Ovary (tissue), 10 donors: ENCODE results near the gene CAMTA1. TPM values are rescaled to one million over a fixed set of nuclear protein-coding genes. Genes with fewer than 3 reads are reported as not detected.
"Not testable (repeated sequence)": the region's sequence is repeated elsewhere in the genome, so short reads cannot be mapped to it uniquely, and the experiment has no call there.

ENCODE experiments used
- DNase-seq, 5 donors: peaks; one replicate each; pipeline ENCODE4 v3.0.0-alpha.2; 2019 to 2020
- H3K27ac ChIP-seq, 2 donors: fragments of 200-600 bp; one replicate each; pipeline versions ENCODE4 v1.5.1 to v1.8.0; 2019 to 2022
- H3K27me3 ChIP-seq: fragments of 200-600 bp; one replicate; pipeline ENCODE4 v1.8.0; 2022
- H3K36me3 ChIP-seq: fragments of 200-600 bp; sonication (generic); one replicate; pipeline ENCODE4 v1.5.1; 2019
- H3K4me1 ChIP-seq: one replicate; pipeline ENCODE4 v1.8.1; 2013; ENCODE audit warnings: mild to moderate bottlenecking, moderate library complexity; ENCODE audit not compliant: insufficient read depth
- H3K4me3 ChIP-seq: fragments of 200-600 bp; sonication (generic); one replicate; pipeline ENCODE4 v1.5.1; 2017
- H3K9me3 ChIP-seq, 2 donors: fragments of 200-600 bp in 1 of 2; sonication (generic) in 1 of 2; one replicate each; pipeline versions ENCODE4 v1.5.1 to v1.8.1; 2013 to 2019; ENCODE audit warnings: mild to moderate bottlenecking in 1 of 2, moderate library complexity in 1 of 2
- EP300 ChIP-seq: sonication (generic); formaldehyde crosslinking; IDR thresholded peaks from one replicate; pipeline ENCODE4 v1.6.1; 2017; ENCODE audit warnings: antibody characterized with exemption
- POLR2A ChIP-seq: fragments of 450-650 bp; IDR thresholded peaks from one replicate; pipeline ENCODE4 v1.6.1; 2017; ENCODE audit warnings: antibody characterized with exemption, mild to moderate bottlenecking, moderate library complexity
- WGBS, 3 donors: extraction: QIAGEN DNeasy Blood & Tissue Kit in 1 of 3; methylation state at CpG; one replicate each; pipeline versions ENCODE4 v1.1.5 to v1.1.7; 2013 to 2017; 5-methylcytosine and 5-hydroxymethylcytosine counted together
- intact Hi-C, 4 donors: fragments of 100-400 bp; cut with DNase I; formaldehyde crosslinking; loops; one replicate each; pipeline versions ENCODE4 v1.11.0 to v1.15.1; 2022 to 2023
- long read RNA-seq, 3 donors: library from polyadenylated mRNA in 2 of 3; unstranded in 2 of 3; transcript quantifications; one replicate each; pipeline ENCODE4 v2.0.0 and lab custom pipeline, GENCODE V29; 2021 to 2026
- polyA plus RNA-seq, 2 donors: library from polyadenylated mRNA; stranded (reverse); fragments of 200-250 nt in 1 of 2; fragments of 350-450 nt in 1 of 2; fragmentation: Illumina TruSeq in 1 of 2; extraction: RNeasy Lipid Tissue Mini Kit (QIAGEN cat#74804) in 1 of 2; gene quantifications; one replicate each; pipeline ENCODE4 v1.2.3, GENCODE V29; 2013 to 2014
- total RNA-seq, 7 donors: library from RNA; depleted of rRNA in 2 of 7; stranded (reverse); fragments of >200 nt in 2 of 7; fragmentation: NEBNext Ultra II Directional in 3 of 7; extraction: Animal tissue kit (Norgen Biotek cat#: 25700) in 3 of 7; gene quantifications; one replicate each; pipeline versions ENCODE4 v1.1.0 to v1.2.4, GENCODE V29; 2016 to 2023
- TF ChIP-seq, protein P1 (sequence below), 3 donors: fragments of 450-650 bp in 2 of 3; fragments of 200-600 bp in 1 of 3; IDR thresholded peaks; one replicate each; pipeline versions ENCODE4 v1.5.1 to v1.8.0; 2016 to 2022; ENCODE audit warnings: antibody characterized with exemption in 3 of 3, mild to moderate bottlenecking in 1 of 3
- donor health status: DM: no; HTN: no; CAD: no; lungs with moderate emphysema.
- donor health status: DM: no; HTN: no; CAD: no.
- donor health status: Bipolar disorder and iron deficiency.
- donor health status: DM: yes; HTN: yes; CAD: no.
- donor health status: DM: no; HTN: no; CAD: no.
- donor health status: DM: yes; HTN: yes; CAD: no.

The CAMTA1 gene, protein sequence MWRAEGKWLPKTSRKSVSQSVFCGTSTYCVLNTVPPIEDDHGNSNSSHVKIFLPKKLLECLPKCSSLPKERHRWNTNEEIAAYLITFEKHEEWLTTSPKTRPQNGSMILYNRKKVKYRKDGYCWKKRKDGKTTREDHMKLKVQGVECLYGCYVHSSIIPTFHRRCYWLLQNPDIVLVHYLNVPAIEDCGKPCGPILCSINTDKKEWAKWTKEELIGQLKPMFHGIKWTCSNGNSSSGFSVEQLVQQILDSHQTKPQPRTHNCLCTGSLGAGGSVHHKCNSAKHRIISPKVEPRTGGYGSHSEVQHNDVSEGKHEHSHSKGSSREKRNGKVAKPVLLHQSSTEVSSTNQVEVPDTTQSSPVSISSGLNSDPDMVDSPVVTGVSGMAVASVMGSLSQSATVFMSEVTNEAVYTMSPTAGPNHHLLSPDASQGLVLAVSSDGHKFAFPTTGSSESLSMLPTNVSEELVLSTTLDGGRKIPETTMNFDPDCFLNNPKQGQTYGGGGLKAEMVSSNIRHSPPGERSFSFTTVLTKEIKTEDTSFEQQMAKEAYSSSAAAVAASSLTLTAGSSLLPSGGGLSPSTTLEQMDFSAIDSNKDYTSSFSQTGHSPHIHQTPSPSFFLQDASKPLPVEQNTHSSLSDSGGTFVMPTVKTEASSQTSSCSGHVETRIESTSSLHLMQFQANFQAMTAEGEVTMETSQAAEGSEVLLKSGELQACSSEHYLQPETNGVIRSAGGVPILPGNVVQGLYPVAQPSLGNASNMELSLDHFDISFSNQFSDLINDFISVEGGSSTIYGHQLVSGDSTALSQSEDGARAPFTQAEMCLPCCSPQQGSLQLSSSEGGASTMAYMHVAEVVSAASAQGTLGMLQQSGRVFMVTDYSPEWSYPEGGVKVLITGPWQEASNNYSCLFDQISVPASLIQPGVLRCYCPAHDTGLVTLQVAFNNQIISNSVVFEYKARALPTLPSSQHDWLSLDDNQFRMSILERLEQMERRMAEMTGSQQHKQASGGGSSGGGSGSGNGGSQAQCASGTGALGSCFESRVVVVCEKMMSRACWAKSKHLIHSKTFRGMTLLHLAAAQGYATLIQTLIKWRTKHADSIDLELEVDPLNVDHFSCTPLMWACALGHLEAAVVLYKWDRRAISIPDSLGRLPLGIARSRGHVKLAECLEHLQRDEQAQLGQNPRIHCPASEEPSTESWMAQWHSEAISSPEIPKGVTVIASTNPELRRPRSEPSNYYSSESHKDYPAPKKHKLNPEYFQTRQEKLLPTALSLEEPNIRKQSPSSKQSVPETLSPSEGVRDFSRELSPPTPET (N-terminal part only)
- total RNA-seq: 10 to 100 TPM; 51.1 to 93.2 (median 63.1) TPM
- polyA plus RNA-seq: 100 to 1,000 TPM in 1 of 2 donors, 10 to 100 TPM in 1; 88.5 to 150 TPM
- long read RNA-seq, donor 1, transcript CAMTA1-208 (4 exons, 567 nt): major isoform, 12 of 34 reads
- long read RNA-seq, donor 1, transcript CAMTA1-202 (5 exons, 431 nt): minor isoform, 7 of 34 reads
- long read RNA-seq, donor 1, partial matches to known transcripts: 1 of 34 reads
- long read RNA-seq, donor 1, other reads (novel, unspliced or antisense): 8 of 34 reads
- long read RNA-seq, donor 2, transcript CAMTA1-208 (4 exons, 567 nt): major isoform, 84 of 111 reads
- long read RNA-seq, donor 2, transcript CAMTA1-213 (3 exons, 538 nt): minor isoform, 11 of 111 reads
- long read RNA-seq, donor 2, transcript CAMTA1-209 (4 exons, 863 nt): minor isoform, 5 of 111 reads
- long read RNA-seq, donor 2, partial matches to known transcripts: 5 of 111 reads
- long read RNA-seq, donor 2, other reads (novel, unspliced or antisense): 0 of 111 reads
- long read RNA-seq, donor 3, transcript CAMTA1-202 (5 exons, 431 nt): minor isoform, 11 of 89 reads
- long read RNA-seq, donor 3, transcript CAMTA1-208 (4 exons, 567 nt): major isoform, 45 of 89 reads
- long read RNA-seq, donor 3, transcript CAMTA1-213 (3 exons, 538 nt): minor isoform, 15 of 89 reads
- long read RNA-seq, donor 3, transcript CAMTA1-209 (4 exons, 863 nt): minor isoform, 9 of 89 reads
- long read RNA-seq, donor 3, partial matches to known transcripts: 0 of 89 reads
- long read RNA-seq, donor 3, other reads (novel, unspliced or antisense): 9 of 89 reads

DNA sequence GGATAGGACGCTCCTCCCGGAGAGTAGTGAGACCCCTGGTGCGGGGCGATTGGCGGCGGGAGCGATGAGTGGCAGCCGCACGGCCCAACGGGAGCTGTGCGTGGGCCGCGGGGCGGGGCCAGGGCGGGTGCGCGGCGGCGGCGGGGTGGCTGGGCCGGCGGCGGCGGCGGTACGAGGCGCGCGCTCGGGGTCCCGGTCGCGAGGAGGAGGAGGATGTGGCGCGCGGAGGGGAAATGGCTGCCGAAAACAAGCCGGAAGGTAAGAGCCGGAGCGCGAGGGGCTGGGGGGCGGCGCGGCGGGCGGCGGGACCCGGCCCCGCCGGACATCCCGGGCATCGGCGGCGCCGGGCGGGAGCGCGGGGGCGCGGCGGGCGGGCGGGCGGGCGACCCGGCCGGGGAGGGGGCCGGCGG, at the start of gene CAMTA1:
Gene CAMTA1, plus strand, starts transcription at position 137 of the 410 bp plus-strand sequence. Its CDS starts 77 bp downstream, at position 214.
- no peak for DNase-seq
- H3K27me3 ChIP-seq: no peaks in the 10 kb centered on the region
- H3K9me3 ChIP-seq: no peaks in the 10 kb centered on the region
- peak within 1 kb of the TSS; percentile 98 to 99 for H3K27ac ChIP-seq
- H3K36me3 ChIP-seq: no peaks in the 10 kb centered on the region
- H3K4me1 ChIP-seq: peaks cover 8% of the 10 kb centered on the region
- peak within 1 kb of the TSS; percentile 82 for H3K4me3 ChIP-seq
- intact Hi-C loops: no loop called here
- 1 to 2% (median 1%) methylated on average over 14 to 66 of the region's 69 CpGs for WGBS, 3 donors
- TF ChIP-seq EP300: no peak
- TF ChIP-seq, protein P1, sequence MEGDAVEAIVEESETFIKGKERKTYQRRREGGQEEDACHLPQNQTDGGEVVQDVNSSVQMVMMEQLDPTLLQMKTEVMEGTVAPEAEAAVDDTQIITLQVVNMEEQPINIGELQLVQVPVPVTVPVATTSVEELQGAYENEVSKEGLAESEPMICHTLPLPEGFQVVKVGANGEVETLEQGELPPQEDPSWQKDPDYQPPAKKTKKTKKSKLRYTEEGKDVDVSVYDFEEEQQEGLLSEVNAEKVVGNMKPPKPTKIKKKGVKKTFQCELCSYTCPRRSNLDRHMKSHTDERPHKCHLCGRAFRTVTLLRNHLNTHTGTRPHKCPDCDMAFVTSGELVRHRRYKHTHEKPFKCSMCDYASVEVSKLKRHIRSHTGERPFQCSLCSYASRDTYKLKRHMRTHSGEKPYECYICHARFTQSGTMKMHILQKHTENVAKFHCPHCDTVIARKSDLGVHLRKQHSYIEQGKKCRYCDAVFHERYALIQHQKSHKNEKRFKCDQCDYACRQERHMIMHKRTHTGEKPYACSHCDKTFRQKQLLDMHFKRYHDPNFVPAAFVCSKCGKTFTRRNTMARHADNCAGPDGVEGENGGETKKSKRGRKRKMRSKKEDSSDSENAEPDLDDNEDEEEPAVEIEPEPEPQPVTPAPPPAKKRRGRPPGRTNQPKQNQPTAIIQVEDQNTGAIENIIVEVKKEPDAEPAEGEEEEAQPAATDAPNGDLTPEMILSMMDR (IDR thresholded peaks at IDR 0.05): no peak
- peak; percentile 46 for TF ChIP-seq POLR2A

DNA sequence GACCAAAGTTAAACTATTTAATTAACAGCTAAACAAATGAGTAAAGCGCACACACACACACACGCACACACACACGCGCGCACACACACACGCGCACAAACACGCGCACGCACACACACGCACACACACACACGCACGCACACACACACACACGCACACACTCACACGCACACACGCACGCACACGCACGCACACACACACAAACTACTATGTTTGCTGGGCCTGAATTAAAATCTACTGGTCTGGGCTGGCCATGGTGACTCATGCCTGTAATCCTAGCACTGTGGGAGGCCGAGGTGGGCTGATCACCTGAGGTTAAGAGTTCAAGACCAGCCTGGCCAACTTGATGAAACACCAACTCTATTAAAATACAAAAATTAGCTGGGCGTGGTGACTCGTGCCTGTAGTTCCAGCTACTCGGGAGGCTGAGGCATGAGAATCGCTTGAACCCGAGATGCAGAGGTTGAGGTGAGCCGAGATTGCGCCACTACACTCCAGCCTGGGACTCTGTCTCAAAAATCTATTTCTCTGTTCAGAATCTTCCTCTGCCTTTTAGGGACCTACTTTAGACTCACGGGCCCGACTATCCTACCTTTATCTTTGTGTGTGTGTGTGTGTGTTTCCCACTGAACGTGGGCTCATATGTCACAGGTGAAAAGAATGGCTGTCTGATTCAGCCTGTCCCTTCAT, 46.1 kb upstream of the CAMTA1 start:
- H3K27ac ChIP-seq: no peak overlapping the region
- no peaks in the 10 kb centered on the region for H3K27me3 ChIP-seq
- H3K36me3 ChIP-seq: no peaks in the 10 kb centered on the region
- 73 to 81% (median 76%) methylated on average over 30 of the region's 30 CpGs for WGBS, 3 donors
- DNase-seq: no peak
- intact Hi-C loops: no loop called here
- peaks cover 3% of the 10 kb centered on the region for H3K4me1 ChIP-seq
- no peak for TF ChIP-seq POLR2A
- TF ChIP-seq EP300: no peak
- TF ChIP-seq, protein P1 (IDR thresholded peaks at IDR 0.05): no peak
- H3K9me3 ChIP-seq: no peaks in the 10 kb centered on the region
- no peak overlapping the region for H3K4me3 ChIP-seq

DNA sequence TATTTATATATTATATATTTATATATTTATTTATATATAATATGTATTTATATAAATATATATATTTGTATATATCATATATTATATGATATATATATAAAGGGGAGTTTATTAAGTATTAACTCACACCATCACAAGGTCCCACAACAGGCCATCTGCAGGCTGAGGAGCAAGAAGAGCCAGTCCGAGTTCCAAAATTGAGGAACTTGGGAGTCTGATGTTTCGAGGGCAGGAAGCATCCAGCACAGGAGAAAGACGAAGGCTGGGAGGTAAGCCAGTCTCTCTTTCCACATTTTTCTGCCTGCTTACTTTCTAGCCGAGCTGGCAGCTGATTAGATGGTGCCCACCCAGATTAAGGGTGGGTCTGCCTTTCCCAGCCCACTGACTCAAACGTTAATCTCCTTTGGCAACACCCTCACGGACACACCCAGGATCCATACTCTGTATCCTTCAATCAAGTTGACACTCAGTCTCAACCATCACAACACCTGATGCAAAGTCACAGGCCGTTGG, 42.5 kb upstream of the CAMTA1 start:
- 78 to 87% (median 83%) methylated on average over 7 of the region's 7 CpGs for WGBS, 3 donors
- intact Hi-C loops, H3K27ac ChIP-seq, DNase-seq, H3K36me3 ChIP-seq, H3K4me1 ChIP-seq, H3K9me3 ChIP-seq, H3K4me3 ChIP-seq, H3K27me3 ChIP-seq: not testable (repeated sequence)
